CD14-positive monocyte (primary cell): ENCODE data around the gene SMC4. TPM values are rescaled to one million over a fixed set of nuclear protein-coding genes. Genes with fewer than 3 reads are reported as not detected.

ENCODE experiments used
- DNase-seq, 3 donors: peaks; one replicate each; pipeline ENCODE4 v3.0.0-alpha.2; 2011 to 2022
- H2AFZ ChIP-seq: 2 replicates; pipeline ENCODE4 v1.6.0; 2012; ENCODE audit warnings: mild to moderate bottlenecking, low read depth, low read length, inconsistent platforms; ENCODE audit not compliant: insufficient read depth, poor library complexity, severe bottlenecking
- H3K27ac ChIP-seq, 2 donors: 1 replicate in 1 of 2; 2 replicates in 1 of 2; pipeline ENCODE4 v1.5.1; 2012 to 2013; ENCODE audit warnings: low read length in 2 of 2, control low read depth in 1 of 2, inconsistent platforms in 1 of 2, low read depth in 1 of 2, mild to moderate bottlenecking in 1 of 2
- H3K27me3 ChIP-seq, 2 donors: one replicate each; pipeline versions ENCODE4 v1.6.0 to v1.6.1; 2011 to 2013; ENCODE audit warnings: low read length in 2 of 2; ENCODE audit not compliant: control insufficient read depth in 2 of 2, insufficient read depth in 2 of 2
- H3K36me3 ChIP-seq, 2 donors: replicated peaks in 1 of 2; 1 replicate in 1 of 2; 2 replicates in 1 of 2; pipeline versions ENCODE4 v1.5.1 to v1.6.1; 2012 to 2013; ENCODE audit warnings: low read length in 2 of 2, control low read depth in 1 of 2, inconsistent platforms in 1 of 2, mild to moderate bottlenecking in 1 of 2; ENCODE audit not compliant: insufficient read depth in 2 of 2, control insufficient read depth in 1 of 2
- H3K4me1 ChIP-seq, 2 donors: 1 replicate in 1 of 2; 2 replicates in 1 of 2; pipeline versions ENCODE4 v1.5.1 to v1.6.1; 2012 to 2013; ENCODE audit warnings: low read length in 2 of 2, control low read depth in 1 of 2, inconsistent platforms in 1 of 2, mild to moderate bottlenecking in 1 of 2, moderate library complexity in 1 of 2; ENCODE audit not compliant: insufficient read depth in 2 of 2, control insufficient read depth in 1 of 2
- H3K4me2 ChIP-seq: replicated peaks from 2 replicates; pipeline ENCODE3; 2012; ENCODE audit warnings: low read length, moderate library complexity, mild to moderate bottlenecking; ENCODE audit not compliant: poor library complexity, severe bottlenecking; ENCODE audit errors: extremely low read depth
- H3K4me3 ChIP-seq, 3 experiments: fragments of 200-600 bp in 1 of 3; sonication (generic) in 1 of 3; replicated peaks in 1 of 3; 1 replicate in 2 of 3; 2 replicates in 1 of 3; pipeline ENCODE4 v1.5.1; 2011 to 2013; ENCODE audit warnings: low read length in 3 of 3, mild to moderate bottlenecking in 3 of 3, control low read depth in 2 of 3, low read depth in 2 of 3, inconsistent platforms in 1 of 3, moderate library complexity in 1 of 3
- H3K79me2 ChIP-seq: 2 replicates; pipeline ENCODE4 v1.6.0; 2012; ENCODE audit warnings: mild to moderate bottlenecking, control low read depth, inconsistent platforms, low read length, moderate library complexity; ENCODE audit not compliant: insufficient read depth
- H3K9ac ChIP-seq: 2 replicates; pipeline ENCODE4 v1.6.0; 2017; ENCODE audit warnings: low read length, mild to moderate bottlenecking; ENCODE audit not compliant: insufficient read depth, poor library complexity, severe bottlenecking
- H3K9me3 ChIP-seq, 2 donors: replicated peaks in 1 of 2; 1 replicate in 1 of 2; 2 replicates in 1 of 2; pipeline versions ENCODE4 v1.5.1 to v1.6.1; 2012 to 2013; ENCODE audit warnings: low read length in 2 of 2, control low read depth in 1 of 2; ENCODE audit not compliant: control insufficient read depth in 1 of 2, insufficient read depth in 1 of 2
- H4K20me1 ChIP-seq: 2 replicates; pipeline ENCODE4 v1.6.0; 2012; ENCODE audit warnings: mild to moderate bottlenecking, low read length, control low read depth, moderate library complexity; ENCODE audit not compliant: insufficient read depth
- H3K27ac Mint-ChIP-seq, 7 donors: one replicate each; pipeline ENCODE4 v1.8.0; 2020; ENCODE audit warnings: mild to moderate bottlenecking in 7 of 7, mixed read lengths in 7 of 7, moderate library complexity in 6 of 7, inconsistent platforms in 2 of 7
- H3K27me3 Mint-ChIP-seq, 3 donors: one replicate each; pipeline ENCODE4 v1.8.0; 2021 to 2022; ENCODE audit warnings: low read depth in 3 of 3, mild to moderate bottlenecking in 3 of 3, mixed read lengths in 3 of 3, moderate library complexity in 3 of 3, inconsistent platforms in 1 of 3
- H3K36me3 Mint-ChIP-seq, 2 donors: one replicate each; pipeline ENCODE4 v1.8.0; 2020; ENCODE audit warnings: mixed read lengths in 2 of 2, inconsistent platforms in 1 of 2, mild to moderate bottlenecking in 1 of 2
- H3K4me1 Mint-ChIP-seq: one replicate; pipeline ENCODE4 v1.8.0; 2020; ENCODE audit warnings: mild to moderate bottlenecking, mixed read lengths
- H3K4me3 Mint-ChIP-seq, 2 donors: one replicate each; pipeline ENCODE4 v1.8.0; 2020; ENCODE audit warnings: mild to moderate bottlenecking in 2 of 2, mixed read lengths in 2 of 2, moderate library complexity in 1 of 2
- H3K9me3 Mint-ChIP-seq, 7 donors: one replicate each; pipeline ENCODE4 v1.8.0; 2020 to 2022; ENCODE audit warnings: mixed read lengths in 7 of 7, mild to moderate bottlenecking in 6 of 7, moderate library complexity in 6 of 7, inconsistent platforms in 2 of 7
- CTCF ChIP-seq: fragments of 200-600 bp; IDR thresholded peaks from one replicate; pipeline ENCODE4 v1.8.0; 2022; ENCODE audit warnings: antibody characterized with exemption, mild to moderate bottlenecking
- WGBS: methylation state at CpG from one replicate; pipeline ENCODE4 v1.1.5; 2013; ENCODE audit warnings: missing lambda C conversion rate; ENCODE audit not compliant: insufficient coverage; 5-methylcytosine and 5-hydroxymethylcytosine counted together
- intact Hi-C, 2 donors: fragments of 100-400 bp; cut with micrococcal nuclease; formaldehyde crosslinking; loops; one replicate each; pipeline versions ENCODE4 v1.15.0 to v1.15.1; 2023
- polyA plus RNA-seq, 3 donors: library from polyadenylated mRNA; depleted of rRNA in 1 of 3; unstranded in 2 of 3; stranded (reverse) in 1 of 3; fragments of 300-500 nt in 2 of 3; fragments of >200 nt in 1 of 3; fragmentation: Illumina TruSeq in 2 of 3; gene quantifications; 1 replicate in 2 of 3; 2 replicates in 1 of 3; pipeline ENCODE4 v1.2.3, GENCODE V29; 2012 to 2021

SMC4 gene
- polyA plus RNA-seq, 3 donors: 6.8 to 17.2 (median 14.1) TPM

GRCh38 chr3:160464971-160465370, 65.5 kb downstream of the SMC4 start:
- Histone ChIP-seq H3K4me3 (no peak overlapping the region), H3K4me1 (no peaks in the 10 kb centered on the region), H3K4me2 (no peak overlapping the region), H3K79me2 (no peaks in the 10 kb centered on the region), H3K27ac (no peak overlapping the region), H3K9ac (no peak overlapping the region), H4K20me1 (no peaks in the 10 kb centered on the region), H3K36me3 (no peaks in the 10 kb centered on the region), H3K27me3 (no peaks in the 10 kb centered on the region), H2AFZ (peak overlapping the region; percentile 5), H3K9me3 (no peaks in the 10 kb centered on the region)
- Mint-ChIP-seq H3K36me3 (no peaks in the 10 kb centered on the region), H3K9me3 (peaks cover 2 to 9% (median 4%) of the 10 kb centered on the region in 7 donors), H3K27me3 (peaks cover 0 to 1% (median 0%) of the 10 kb centered on the region in 3 donors), H3K4me3 (no peak overlapping the region), H3K27ac (no peak overlapping the region), H3K4me1 (peaks cover 3% of the 10 kb centered on the region)
- DNase-seq: no peak
- no peak for TF ChIP-seq CTCF
- intact Hi-C loops: no loop called here
- no CpG with 5 or more reads among the region's 1 CpG for WGBS

- H3K27me3 Mint-ChIP-seq: peaks cover 0 to 1% (median 0%) of the 10 kb centered on the region in 3 donors
- Histone ChIP-seq H3K9me3 (peaks cover 15 to 21% of the 10 kb centered on the region in 2 donors), H2AFZ (no peak overlapping the region), H3K27me3 (no peaks in the 10 kb centered on the region), H3K79me2 (no peaks in the 10 kb centered on the region), H3K9ac (no peak overlapping the region), H3K4me3 (no peak overlapping the region), H3K4me2 (no peak overlapping the region), H4K20me1 (no peaks in the 10 kb centered on the region), H3K36me3 (no peaks in the 10 kb centered on the region), H3K27ac (no peak overlapping the region), H3K4me1 (no peaks in the 10 kb centered on the region)
- no peak overlapping the region for H3K4me3 Mint-ChIP-seq
- no peak overlapping the region for H3K27ac Mint-ChIP-seq
- H3K9me3 Mint-ChIP-seq: peaks cover 2 to 26% (median 18%) of the 10 kb centered on the region in 7 donors
- no peak for DNase-seq
- 93% methylated on average over 5 of the region's 5 CpGs for WGBS
- no peak for TF ChIP-seq CTCF
- intact Hi-C loops: no loop called here
- no peaks in the 10 kb centered on the region for H3K36me3 Mint-ChIP-seq
- peaks cover 7% of the 10 kb centered on the region for H3K4me1 Mint-ChIP-seq
Measured at GRCh38 chr3:160470181-160470580, 70.7 kb downstream of the SMC4 start.
